Fibroblast of mammary gland (primary cell): ENCODE data around the gene NLRC5.

Experiments used
- DNase-seq: peaks from one replicate; pipeline ENCODE4 v3.0.0-alpha.2; 2010; ENCODE audit warnings: low read depth
- H3K4me3 ChIP-seq: 2 replicates; pipeline ENCODE4 v1.5.1; 2011; ENCODE audit warnings: low read depth, mild to moderate bottlenecking, low read length, moderate library complexity; ENCODE audit not compliant: control insufficient read depth
- TF ChIP-seq, protein P1 (sequence below): conservative IDR thresholded peaks from 2 replicates; pipeline ENCODE4 v1.5.1; 2011; ENCODE audit warnings: low read depth, low read length, inconsistent platforms; ENCODE audit not compliant: control insufficient read depth, insufficient read depth

Gene NLRC5, protein sequence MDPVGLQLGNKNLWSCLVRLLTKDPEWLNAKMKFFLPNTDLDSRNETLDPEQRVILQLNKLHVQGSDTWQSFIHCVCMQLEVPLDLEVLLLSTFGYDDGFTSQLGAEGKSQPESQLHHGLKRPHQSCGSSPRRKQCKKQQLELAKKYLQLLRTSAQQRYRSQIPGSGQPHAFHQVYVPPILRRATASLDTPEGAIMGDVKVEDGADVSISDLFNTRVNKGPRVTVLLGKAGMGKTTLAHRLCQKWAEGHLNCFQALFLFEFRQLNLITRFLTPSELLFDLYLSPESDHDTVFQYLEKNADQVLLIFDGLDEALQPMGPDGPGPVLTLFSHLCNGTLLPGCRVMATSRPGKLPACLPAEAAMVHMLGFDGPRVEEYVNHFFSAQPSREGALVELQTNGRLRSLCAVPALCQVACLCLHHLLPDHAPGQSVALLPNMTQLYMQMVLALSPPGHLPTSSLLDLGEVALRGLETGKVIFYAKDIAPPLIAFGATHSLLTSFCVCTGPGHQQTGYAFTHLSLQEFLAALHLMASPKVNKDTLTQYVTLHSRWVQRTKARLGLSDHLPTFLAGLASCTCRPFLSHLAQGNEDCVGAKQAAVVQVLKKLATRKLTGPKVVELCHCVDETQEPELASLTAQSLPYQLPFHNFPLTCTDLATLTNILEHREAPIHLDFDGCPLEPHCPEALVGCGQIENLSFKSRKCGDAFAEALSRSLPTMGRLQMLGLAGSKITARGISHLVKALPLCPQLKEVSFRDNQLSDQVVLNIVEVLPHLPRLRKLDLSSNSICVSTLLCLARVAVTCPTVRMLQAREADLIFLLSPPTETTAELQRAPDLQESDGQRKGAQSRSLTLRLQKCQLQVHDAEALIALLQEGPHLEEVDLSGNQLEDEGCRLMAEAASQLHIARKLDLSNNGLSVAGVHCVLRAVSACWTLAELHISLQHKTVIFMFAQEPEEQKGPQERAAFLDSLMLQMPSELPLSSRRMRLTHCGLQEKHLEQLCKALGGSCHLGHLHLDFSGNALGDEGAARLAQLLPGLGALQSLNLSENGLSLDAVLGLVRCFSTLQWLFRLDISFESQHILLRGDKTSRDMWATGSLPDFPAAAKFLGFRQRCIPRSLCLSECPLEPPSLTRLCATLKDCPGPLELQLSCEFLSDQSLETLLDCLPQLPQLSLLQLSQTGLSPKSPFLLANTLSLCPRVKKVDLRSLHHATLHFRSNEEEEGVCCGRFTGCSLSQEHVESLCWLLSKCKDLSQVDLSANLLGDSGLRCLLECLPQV (N-terminal part only)

DNA sequence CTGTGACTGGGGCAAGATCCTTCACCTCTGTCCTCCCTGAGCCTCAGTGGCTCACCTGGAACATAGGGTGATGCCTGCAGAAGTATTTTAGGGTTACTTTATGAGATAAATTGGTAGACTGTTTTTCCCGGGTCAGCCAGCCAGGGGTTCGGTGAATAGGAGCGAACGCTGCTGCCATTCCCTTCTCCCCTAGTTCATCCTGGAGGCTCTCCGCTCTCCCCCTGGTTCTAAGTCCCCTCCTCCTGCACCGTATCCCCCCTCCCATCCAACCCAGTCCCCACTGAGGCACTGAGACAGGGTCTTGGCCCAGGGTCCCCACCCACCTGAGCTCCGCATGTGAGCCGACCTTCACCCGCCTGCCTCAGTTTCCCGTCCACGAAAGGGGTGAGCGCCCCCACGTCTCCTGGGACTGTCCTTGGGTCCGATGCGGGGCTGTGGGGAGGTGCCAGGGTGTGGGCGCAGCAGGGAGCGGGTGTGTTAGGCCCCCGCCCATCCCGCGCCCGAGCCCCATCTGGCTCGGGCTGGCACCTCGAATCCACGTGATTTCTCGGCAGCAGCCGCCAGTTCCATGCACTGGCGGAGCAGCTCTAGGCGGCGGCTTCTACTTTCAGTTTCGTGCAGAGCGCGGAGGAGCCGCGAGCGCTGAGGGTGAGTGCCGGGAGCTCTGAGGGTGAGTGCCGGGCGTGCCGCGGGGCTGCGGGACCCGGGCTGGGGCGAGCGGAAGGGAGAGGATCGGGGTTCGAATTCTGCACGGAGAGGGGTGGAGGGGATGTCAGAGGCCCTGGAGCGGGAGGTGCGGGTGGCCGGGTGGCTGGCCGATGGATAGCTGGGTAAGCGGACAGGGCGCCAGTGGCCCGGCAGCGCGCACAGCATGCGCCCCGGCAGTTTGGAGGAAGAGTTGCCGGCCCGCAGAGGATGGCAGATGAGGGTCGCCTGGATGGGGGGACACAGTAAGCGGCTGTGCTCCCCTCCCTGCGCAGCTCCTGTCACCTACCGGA, at the start of gene NLRC5:
Gene NLRC5, plus strand, starts transcription at position 610 of the 998 bp plus-strand sequence. CDS start 31,156 bp downstream, outside the sequence.
- DNase-seq: peak; percentile 72
- H3K4me3 ChIP-seq: peak within 1 kb of the TSS; percentile 68
- TF ChIP-seq, protein P1, sequence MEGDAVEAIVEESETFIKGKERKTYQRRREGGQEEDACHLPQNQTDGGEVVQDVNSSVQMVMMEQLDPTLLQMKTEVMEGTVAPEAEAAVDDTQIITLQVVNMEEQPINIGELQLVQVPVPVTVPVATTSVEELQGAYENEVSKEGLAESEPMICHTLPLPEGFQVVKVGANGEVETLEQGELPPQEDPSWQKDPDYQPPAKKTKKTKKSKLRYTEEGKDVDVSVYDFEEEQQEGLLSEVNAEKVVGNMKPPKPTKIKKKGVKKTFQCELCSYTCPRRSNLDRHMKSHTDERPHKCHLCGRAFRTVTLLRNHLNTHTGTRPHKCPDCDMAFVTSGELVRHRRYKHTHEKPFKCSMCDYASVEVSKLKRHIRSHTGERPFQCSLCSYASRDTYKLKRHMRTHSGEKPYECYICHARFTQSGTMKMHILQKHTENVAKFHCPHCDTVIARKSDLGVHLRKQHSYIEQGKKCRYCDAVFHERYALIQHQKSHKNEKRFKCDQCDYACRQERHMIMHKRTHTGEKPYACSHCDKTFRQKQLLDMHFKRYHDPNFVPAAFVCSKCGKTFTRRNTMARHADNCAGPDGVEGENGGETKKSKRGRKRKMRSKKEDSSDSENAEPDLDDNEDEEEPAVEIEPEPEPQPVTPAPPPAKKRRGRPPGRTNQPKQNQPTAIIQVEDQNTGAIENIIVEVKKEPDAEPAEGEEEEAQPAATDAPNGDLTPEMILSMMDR: no peak

DNA sequence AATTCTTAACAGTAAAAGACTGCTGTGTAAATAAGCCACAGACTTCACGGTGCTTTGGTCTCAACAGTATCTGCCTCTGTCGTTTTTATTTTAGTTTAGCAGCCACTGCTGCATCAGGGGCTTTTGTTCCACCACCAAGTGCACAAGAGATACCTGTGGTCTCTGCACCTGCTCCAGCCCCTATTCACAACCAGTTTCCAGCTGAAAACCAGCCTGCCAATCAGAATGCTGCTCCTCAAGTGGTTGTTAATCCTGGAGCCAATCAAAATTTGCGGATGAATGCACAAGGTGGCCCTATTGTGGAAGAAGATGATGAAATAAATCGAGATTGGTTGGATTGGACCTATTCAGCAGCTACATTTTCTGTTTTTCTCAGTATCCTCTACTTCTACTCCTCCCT, 49.6 kb upstream of the NLRC5 start:
- TF ChIP-seq, protein P1: no peak
- H3K4me3 ChIP-seq: no peak overlapping the region
- no peak for DNase-seq

DNA sequence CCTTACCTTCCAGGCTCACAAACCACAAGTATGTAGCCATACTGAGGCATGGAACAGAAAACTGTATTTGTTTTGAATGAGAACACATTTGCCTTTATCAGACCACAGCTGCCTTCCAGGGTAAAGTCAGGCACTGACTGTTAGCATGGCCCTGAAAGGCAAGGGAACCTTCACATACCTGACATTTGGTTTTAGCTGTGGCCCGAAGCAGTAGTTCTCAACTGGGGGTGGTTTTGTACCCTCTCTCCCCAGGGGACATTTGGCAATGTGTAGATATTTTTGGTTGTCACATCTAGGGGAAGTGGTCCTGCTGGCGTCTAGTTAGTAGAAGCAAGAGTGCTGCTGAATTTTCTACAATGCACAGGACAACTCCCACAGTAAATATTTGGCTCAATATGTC, 48.3 kb upstream of the NLRC5 start:
- no peak for DNase-seq
- no peak overlapping the region for H3K4me3 ChIP-seq
- TF ChIP-seq, protein P1: no peak

DNA sequence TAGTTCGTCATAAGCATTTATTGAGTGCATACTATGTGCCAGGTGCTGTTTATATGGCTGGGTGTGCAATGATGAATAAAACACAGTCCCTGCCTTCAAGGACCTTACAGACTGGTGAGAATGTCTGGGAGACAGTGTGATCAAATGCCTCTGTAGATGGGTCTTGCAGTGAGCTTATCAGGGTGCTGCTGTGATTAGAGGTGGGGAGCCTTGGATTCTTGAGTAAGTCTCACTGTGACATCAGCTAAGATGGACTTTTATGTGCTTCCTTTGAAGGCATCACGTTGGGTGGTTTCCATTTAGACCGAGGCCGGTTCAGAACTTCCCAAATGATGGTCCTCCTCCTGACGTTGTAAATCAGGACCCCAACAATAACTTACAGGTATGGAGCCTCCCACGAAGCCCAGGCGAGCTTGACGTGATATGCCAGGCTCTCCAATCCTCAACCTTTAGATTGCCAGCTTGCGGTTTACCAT, 47.5 kb upstream of the NLRC5 start:
- H3K4me3 ChIP-seq: no peak overlapping the region
- DNase-seq: no peak
- TF ChIP-seq, protein P1: no peak

DNA sequence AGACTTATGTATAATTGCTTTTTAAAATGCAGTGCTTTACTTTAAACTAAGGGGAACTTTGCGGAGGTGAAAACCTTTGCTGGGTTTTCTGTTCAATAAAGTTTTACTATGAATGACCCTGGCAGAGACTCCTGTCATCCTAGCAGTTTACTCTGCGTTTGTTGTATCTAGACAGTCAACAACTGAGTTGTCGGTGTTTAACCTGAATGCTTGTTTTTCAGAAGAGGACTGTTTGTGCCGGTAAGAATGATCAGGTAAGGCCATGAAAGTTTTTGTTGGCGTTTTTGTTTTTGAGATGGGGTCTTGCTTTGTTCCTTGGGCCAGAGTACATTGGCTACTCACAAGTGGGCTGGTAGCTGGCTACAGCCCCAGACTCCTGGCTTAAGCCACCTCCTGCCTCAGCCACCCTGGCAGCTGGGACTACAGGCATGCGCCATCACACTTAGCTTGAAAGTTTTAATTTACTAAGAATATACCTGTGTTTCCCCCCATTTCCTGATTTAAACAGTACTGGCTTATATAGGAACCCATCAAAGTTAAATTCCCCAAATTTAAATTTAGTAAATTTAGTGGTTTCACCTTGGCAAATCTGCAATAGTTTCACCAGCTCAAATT, 45.5 kb upstream of the NLRC5 start:
- H3K4me3 ChIP-seq: no peak overlapping the region
- TF ChIP-seq, protein P1: no peak
- no peak for DNase-seq
